GM18526 (cell line): ENCODE measurements around the gene ACAD9.

Source experiments
- POLR2A ChIP-seq: IDR thresholded peaks from 3 replicates; pipeline ENCODE4 v1.6.1; 2011; ENCODE audit not compliant: insufficient read length; ENCODE audit errors: extremely low read depth

ACAD9 gene

DNA sequence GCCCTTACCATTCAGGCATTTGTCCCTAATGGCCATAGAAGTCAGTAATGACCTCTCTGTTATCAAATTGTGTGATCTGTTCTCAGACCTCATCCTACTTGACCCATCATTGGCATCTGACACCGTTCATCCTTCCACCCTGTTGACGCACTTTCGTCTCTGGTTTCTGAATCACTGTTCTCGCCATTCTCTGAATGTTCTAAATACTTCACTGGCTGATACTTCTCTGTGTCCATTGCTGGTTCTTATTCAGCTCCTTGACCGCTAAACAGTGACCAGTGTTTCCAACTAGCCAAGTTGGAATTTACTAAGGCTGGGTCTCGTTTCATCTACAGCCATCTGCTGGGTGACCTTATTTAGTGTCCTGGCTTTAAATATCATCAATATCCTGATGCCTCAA lies 2.2 kb downstream of the ACAD9 start:
- TF ChIP-seq POLR2A = no peak

DNA sequence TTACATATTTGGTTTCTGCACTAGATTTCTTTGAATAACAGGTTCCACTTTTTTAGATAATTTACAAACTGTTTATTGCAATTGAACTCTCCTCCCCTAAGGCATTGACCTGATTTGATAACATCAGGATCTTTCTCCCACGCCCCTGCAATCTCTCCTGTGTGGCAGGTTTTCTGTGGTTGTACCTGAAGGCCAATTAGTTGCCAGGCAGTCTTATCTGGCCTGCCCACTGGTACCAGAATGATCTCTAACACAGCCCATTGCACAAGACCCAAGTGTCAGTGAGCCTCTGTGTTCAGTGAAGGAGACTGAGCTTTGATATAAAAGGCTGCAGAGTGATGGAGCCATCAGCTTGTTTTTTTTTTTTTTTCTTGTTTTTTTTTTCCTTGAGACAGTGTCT lies 3.3 kb downstream of the ACAD9 start:
- no peak for TF ChIP-seq POLR2A

DNA sequence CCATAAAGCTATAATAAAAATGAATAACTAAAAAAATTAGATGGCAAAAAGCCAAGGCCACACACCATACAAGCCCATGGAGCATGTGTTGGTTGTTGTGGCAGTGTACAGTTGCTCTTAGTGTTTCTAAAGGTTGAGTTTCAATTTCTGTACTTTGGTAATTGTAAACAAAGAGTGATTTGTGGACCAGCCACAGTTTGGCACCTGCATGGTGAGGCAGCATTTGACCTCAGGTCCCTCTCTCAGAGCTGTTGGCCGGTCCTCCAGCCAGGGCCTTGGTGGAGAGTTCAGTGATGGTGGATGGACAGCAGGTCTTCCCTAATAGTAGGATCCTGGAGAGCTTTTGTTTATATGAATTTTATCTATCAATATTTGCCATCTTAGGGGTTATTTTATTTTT lies 5.6 kb downstream of the ACAD9 start:
- TF ChIP-seq POLR2A = no peak

DNA sequence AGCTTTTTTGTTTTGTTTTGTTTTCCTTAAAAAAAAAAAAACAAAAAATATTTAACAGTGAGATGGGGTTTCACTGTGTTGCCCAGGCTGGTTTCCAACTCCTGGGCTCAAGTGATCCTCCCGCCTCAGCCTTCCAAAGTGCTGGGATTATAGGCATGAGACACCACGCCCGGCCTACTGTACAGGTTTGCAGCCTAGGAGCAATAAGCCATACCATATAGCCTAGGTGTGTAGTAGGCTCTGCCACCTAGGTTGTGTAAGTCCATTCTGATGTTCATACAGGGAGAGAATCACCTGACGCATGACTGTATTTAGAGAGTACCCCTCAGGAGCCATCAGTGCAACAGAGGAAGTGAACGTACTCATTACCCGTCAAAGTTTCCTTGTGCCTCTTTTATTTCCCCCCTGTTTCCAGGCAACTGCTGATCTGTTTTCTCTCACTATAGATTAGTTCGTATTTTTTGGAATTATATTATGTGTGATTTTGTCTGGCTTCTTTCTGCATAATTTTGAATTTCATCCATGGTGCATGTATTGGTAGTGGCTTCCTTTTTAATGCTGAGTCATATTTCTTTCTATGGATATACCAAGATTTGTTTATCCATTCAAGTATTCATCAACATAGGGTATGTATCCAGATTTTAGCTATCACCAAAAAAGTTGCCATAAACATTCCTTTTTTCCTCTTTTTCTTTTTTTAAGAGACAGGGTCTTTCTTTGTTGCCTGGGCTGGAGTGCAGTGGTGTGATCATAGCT lies 9.9 kb downstream of the ACAD9 start:
- no peak for TF ChIP-seq POLR2A

DNA sequence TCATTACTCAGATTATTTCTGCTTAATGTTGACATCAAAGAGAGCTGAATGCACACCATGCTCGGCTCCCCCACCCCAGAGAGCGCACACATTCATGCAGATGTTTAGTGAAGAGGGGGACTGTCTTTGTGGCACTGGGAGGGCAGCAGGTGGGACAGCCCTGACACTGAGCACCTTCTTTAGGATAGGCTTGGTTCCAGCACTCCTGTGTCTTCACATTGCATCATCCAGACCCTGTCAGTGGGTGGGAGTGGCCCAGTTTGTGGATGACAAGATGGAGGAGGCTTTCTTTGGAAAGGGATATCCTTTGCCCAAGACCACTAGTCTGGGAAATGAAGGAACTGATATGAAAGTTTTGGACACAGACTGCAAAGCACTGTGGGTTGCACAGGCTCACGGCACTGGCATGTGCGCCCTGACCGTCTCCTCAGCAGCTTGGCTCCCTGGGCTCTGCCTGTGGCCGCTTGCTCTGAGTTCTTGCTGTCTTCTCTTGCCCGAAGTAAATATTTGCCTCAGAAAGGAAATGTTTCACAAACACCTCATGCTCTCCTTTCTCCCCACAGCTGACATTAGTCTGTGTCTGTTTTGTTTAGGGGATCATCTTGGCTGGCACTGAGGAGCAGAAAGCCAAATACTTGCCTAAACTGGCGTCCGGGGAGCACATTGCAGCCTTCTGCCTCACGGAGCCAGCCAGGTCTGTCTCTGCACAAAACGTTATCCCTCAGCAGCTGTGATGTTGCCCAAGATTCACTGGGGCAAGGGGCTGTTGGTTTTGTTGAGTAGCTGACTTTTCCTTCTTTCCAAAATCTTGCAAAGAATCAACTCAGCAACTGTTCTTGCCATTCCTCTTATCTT lies 16.6 kb downstream of the ACAD9 start:
- TF ChIP-seq POLR2A = no peak

DNA sequence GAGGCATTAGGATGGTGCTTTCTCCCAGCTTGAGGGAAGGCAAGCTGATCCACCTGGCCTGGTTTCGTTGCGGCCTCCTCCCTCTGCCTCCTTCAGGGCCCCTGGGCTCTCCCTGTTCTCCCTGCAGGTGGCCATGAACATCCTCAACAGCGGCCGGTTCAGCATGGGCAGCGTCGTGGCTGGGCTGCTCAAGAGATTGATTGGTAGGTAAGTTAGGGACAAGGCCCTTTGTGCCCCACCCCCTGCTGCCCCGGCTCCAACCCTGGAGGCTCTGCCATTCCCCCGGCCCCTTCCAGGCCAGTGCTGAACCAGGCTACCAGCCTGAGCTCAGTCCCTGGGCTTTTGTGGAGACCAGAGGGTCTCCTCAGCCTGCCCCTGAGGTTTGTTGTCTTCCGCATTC lies 23.0 kb downstream of the ACAD9 start:
- no peak for TF ChIP-seq POLR2A

DNA sequence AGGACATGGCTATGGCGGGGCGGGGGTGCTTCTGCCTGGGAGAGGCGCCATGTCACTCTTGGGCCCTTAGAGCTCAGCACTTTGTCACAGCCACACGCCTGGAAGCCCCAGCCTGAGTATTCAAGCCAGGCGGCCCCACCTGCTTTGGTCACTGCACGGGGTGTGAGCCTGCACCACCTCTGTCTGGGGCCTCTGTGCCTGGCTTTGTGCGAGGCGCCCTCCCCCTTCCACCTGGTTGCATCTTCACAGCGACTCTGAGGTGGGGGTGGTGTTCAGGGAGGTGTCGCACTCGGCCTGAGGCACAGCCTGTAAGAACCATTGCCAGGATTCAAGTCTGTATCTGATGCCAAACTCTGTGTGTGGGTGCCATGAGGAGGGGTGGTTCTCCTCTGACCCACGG lies 24.1 kb downstream of the ACAD9 start:
- TF ChIP-seq POLR2A = no peak

DNA sequence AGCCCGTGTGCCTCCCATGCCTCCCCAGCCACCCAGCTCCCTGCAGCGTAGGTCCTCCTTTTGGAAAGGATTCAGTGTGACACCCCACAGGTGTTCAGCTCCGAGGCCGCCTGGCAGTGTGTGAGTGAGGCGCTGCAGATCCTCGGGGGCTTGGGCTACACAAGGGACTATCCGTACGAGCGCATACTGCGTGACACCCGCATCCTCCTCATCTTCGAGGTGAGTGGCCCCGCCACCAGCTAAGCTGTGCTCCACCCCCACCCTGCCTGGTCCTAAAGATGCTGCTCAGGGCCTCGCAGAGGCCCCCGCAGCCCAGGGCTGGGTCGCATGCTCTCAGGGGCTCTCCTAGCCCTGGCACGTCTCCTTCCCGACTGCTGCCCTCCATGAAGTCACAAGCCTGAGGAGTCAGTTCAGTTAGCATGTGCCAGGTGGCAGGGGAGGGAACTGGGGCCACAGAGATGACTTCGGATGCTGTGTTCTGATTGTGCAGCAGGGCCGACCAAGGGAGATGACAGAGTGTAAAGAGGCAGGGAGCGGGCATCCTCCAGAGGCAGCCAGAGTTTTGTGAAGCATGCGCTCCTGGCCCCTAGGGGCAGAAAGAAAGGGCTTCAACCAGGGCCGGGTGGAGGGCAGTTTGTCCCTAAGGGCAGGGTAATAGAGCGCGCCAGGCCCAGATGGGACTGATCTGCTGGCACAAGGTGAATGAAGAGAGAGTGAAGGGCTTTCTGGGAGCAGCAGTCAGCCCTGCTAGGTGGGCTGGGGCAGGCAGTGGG lies 26.8 kb downstream of the ACAD9 start:
- TF ChIP-seq POLR2A = no peak

DNA sequence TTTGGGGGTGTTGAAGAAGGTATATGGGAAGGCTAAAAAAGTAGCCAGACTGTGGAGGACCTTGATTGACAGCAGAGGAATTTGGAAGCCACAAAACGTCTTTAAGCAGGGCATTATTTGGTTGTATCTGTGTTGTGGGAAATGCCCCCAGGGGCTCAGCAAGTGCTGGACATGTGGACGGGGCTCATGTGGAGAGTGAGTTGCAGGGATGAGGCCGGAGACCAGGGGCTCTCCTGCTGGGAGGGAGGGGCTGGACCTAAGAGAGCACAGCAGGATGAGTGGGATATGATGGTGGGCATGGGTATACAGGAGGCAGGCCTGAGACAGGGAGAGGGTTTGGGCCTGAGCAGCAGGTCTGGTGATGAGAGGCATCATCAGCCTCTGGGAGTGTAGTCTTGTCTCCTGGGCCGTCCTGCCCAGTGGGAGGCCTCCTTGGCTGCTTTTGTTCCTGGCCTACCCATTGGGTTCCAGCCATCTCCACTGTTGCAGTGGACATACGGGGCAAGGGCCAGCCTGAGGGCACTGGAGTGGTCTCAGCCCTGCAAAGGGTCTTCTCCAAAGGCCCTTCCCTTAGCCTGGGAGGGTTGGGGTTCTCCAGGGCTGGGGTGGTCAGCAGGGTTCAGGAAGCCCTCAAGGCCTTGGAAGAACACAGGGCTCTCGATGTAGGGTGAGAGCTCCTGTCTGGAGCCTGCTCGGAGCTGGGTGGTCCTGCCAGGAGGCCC lies 27.5 kb downstream of the ACAD9 start:
- no peak for TF ChIP-seq POLR2A

DNA sequence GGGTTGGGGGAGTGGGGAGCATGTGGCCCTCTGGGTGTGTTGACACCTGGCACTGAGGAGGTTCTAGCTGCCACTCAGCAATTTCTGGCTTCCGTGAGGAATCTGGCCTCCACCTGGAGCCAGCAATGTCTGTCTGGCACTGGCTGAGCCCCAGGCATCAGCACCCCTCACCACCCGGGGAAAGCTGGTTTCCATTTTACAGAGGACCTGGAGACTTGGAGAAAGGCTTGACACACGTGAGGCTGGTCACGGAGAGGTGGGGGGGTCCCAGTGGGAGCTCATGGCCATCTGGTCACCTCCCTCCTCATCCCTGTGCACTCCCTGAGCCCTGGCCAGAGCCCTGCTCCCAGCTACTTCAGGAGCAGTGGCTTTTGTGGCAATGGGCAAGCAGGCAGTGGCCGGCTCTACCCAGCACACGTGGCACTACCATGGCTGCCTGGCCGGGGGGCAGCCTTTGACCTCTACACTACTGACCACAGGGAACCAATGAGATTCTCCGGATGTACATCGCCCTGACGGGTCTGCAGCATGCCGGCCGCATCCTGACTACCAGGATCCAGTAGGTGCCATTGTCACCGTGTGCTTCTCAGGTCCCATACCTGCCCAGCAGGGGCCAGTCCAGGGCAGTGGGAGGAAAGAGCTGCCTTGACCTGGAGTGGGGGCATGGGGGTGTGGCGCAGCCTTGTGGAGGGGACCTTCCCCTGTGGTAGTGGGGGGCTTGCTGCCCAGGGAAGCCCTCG lies 28.5 kb downstream of the ACAD9 start:
- TF ChIP-seq POLR2A = no peak

DNA sequence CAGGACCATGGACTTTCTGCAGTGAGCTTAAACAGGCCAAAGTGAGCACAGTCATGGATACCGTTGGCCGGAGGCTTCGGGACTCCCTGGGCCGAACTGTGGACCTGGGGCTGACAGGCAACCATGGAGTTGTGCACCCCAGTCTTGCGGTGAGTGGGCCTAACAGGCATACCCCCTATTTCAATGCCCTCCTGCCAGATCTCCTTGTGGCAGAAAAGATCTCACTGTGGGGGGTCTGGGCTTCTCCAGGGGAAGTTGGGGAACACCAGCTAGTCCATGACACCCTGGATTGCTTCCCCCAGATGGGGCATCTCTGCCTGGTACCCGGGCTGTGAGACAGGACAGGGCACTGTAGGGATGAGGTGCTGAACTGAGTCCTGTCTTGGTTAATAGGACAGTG lies 29.5 kb downstream of the ACAD9 start:
- no peak for TF ChIP-seq POLR2A

DNA sequence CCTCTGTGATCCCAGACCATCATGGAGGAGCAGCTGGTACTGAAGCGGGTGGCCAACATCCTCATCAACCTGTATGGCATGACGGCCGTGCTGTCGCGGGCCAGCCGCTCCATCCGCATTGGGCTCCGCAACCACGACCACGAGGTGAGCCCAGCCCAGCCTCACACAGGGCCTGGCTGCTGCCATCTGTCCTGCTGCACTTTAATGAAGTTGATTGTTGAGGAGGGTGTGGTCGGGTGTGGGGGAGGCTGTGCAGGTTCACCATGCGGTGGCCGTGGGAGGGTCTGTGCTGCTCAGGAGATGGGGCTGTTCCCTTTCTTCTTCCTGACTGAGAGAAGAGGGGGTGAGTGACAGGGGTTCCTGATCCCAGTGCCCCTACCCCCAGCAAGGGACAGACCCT lies 30.6 kb downstream of the ACAD9 start:
- no peak for TF ChIP-seq POLR2A

DNA sequence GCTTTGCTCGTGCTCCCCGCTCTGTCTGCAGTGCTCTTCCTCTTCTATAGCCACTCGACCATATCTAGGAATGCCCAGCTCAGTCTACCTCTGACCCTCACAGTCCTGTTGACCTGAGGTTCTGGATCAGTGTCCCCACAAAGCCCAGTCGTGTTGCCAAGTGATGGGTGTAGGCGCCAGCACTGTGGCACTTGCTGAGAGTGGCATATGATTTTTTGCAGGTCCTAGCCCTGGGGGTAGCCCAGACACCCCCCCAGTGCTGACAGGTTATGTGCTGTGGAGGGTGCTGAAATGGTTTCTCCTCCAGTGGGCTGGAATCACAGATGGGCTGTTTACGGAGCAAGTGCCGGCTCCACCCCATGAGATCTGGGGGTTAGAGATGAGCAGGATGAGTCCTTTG lies 32.5 kb downstream of the ACAD9 start:
- no peak for TF ChIP-seq POLR2A

DNA sequence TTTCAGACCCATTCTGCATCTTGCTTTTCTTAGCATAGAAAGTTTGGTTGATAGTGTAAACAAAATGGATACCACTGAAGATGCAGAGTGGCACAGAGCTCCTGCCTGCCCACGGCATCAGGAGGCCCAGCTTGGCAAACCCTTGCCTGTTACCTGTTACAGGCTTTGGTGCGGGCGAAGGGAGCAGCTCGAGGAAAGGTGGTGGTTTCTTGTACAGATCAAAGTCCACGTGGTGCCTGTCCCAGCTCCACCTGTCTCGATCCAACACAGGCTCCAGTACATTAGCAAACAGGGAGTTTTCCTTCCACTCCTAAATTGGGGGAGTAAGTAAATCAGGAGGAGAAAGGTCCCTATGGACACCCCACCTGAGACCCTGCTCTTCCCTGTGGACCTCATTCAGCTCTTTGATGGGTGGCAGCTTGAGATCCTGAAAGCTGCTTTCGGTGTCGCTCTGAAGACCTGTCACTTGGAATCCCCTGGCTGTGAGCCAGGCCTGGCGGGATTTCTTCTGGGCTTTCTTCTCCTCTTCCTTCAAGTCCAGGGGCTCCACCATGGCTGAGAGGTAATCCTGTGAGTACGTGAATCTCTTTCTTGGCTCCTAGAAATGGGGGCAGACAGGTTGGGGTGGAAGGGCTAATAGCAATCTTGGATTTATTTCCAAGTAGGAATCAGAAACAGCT lies 35.7 kb downstream of the ACAD9 start:
- TF ChIP-seq POLR2A = no peak

DNA sequence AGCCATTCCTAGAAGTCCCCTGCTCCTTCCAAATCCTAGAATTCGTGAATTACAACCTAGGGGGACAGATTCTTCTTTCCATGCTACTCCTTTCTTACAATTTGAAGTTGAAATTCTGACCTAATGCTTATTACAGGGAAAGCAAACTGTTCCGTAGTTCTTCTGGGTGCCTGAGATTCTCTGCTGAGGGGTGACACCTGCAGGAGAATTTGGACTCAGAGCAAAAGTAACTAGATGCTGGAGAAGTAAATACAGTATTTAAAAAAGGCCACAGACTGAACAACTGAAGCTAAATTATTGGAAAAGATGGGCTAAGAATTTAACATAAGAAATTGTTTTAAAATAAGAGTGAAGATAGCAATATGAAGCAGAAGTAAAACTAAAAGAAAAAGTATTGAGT lies 37.9 kb downstream of the ACAD9 start:
- no peak for TF ChIP-seq POLR2A
